ENCODE data around the gene ZBTB21.

The ZBTB21 gene

DNA sequence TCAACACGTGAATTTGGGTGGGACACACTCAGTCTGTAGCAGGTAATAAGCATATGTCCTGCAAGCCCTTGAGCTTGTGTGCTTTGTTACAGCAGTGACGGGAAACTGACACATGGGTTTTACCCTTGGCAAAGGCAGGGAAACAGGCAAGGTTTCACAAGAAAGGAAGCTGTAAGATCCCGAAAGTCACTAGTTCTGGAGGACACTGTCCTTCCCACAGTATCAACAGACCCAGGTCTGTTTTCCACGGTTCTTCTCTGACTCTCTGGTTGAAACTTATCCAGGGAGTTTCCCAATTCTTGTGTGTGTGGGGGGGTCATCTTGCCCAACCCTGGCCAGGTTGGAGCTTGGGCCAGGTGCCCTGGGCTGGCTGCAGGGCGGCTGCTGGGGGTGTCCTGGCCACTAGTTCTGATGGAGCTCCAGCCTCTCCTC is 29.3 kb upstream of the ZBTB21 start:
- no peak for DNase-seq

DNA sequence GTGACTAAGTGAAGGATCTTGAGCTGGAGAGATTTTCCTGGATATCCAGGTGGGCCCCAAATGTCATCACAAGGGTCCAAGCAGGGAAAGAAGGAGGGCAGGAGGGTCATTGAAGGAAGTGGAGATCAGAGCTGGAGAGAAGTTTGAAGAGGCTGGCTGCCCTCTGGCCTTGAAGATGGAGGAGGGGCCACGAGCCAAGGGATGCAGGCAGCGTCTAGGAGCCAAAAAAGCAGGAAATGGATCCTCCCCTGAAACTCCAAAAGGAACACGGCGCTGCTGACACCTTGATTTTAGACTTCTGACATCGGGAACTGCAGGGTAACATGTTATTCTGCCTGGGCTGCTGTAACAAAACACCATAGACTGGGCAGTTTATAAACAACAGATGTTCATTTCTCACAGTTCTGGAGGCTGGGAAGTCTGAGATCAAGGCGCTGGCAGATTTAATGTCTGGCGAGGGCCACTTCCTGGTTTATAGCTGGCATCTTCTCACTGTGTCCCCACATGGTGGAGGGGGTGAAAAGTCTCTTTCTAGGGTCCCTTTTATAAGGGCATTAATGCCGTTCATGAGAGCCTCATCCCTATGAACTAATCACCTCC is 28.8 kb upstream of the ZBTB21 start:
- no peak for DNase-seq

DNA sequence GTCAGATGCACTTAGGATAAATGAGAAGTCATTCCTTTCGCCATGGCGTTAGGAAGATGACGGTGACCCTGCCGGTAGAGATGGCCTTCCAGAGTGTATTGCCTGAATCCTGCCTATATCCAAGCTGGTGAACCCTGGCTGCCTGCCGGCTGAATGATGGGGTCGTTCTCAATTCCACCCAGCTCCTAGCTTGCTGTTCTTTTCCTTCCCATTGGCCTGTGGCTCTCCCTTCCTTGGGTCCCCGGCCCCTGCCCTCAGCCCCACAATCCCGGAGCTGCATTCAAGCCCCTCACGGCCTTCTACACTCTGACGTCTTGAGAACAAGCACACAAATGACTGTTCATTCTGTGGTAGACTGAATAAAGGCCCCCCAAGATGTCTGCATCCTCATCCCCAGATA is 28.2 kb upstream of the ZBTB21 start:
- DNase-seq, result no peak

DNA sequence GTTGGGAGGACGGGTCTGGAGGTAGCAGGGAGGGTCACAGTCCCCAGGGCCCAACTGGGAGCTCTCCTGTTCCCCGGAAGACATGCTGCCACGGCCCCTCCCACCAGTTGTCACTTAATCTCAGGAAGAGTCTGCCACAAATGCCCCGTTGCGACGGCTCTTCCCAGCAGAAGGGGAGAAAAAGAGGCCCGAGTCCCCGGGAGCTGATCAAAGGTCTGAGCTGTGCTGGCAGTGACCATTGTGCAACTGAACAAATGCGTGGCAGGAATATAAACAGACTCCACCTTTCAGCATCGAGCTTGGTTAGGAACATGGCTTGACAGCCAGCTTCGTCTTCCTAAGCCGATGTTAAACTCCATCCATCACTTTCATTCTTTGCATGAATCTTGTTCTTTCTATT is 27.8 kb upstream of the ZBTB21 start:
- DNase-seq, result no peak

DNA sequence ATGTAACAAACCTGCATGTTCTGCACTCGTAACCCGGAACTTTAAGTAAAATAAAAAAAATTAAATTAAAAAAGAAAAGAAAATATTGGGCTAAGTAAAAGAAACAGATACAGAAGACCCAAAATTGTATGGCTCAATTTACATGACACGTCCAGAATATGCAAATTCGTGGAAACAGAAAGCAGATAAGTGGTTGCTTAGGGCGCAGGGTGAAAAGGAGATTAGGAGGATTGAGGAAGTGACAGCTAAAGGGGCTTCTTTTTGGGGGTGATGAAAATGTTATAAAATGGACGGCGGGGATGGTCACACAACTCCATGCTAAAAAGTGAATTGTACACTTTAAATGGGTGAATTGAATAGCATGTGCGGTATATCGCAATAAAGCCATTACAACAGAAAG is 27.4 kb upstream of the ZBTB21 start:
- no peak for DNase-seq

DNA sequence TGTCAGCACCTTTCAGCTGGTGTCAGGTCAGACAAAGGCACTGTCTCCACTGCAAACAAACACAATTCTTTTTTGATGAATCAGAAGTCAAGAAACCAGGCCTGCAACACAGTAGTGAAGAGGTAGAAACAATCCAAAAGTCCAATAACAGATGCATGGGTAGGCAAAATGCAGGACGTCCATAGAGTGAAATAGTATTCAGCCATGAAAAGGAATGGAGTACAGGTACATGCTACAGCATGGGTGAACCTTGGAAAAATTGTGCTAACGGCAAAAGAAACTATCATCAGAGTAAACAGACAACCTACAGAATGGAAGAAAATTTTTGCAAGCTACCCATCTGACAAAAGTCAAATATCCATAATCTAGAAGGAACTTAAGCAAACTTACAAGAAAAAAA is 26.2 kb upstream of the ZBTB21 start:
- no peak for DNase-seq

DNA sequence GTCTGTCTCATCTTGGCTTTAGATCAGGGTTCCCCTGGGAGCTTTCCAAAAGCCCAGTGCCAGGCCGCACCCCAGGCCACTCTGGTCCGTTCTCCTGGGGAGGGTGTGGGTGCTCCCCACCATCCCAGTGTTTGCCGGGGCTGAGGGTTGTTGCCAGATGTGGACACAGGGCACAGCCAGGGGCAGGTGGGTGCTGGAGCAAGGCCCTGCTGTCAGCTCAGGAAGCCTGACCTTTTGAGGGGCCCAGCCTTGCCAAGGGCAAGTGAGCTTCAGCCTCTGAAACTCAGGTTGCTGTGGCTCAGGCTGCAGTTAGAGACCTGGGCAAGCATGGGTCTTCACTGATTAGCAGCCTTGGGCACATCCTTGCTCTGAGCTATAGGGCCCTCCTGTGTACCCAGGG is 22.8 kb upstream of the ZBTB21 start:
- DNase-seq, result no peak

DNA sequence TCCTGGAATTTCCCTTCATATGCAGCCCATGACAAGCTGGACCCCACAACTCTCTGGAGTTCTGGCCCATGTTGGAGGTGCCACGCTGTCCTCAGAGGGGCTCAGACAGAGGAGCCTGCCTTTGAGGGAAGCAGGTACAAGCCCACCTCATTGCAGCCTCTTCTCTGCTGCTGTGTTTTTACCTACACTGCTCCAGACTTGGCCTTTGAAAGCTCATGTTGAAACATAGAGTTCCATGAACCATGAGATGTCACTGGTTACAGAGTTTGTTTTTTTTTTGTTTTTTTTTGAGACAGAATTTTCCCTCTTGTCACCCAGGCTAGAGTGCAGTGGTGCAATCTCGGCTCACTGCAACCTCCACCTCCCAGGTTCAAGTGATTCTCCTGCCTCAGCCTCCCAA is 22.1 kb upstream of the ZBTB21 start:
- no peak for DNase-seq

DNA sequence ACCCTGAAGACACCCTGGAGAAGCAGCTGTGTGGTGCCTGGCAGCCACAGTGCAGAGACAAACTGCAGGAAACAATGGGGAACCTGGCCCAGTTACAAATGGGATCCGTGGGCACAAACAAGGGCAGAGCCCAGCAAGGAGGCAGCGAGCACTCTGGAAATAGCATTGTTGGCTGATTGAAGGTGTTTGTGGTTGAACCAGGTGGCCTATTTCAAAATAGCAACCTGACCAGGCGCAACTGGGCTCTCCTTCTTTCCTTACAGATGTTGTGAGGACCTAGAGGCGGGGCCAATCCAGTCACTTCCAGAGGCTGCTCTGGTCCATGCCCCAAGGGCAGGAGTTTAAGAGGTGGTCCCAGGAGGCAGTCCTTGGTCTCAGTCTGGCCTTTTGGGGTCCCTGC is 21.7 kb upstream of the ZBTB21 start:
- DNase-seq, result no peak

DNA sequence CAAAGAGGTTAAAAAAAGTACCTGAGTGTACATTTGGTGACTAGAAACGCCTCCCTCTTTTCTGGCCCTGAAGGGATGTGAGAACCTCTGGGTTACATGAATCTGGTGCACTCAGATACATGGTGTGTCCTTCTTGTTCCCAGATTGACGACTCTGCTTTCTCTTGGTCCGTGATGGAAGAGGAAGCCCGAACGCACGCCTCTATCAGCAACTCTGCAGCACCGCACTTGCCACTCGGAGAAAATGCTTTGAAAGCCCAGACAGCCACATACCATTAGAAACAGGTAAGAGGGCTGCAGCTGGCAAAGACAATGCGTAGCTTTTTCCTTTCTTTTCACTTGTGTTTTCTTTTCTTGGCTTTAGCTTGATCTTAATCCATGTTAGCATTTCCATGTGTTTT is 21.1 kb upstream of the ZBTB21 start:
- DNase-seq, result no peak

DNA sequence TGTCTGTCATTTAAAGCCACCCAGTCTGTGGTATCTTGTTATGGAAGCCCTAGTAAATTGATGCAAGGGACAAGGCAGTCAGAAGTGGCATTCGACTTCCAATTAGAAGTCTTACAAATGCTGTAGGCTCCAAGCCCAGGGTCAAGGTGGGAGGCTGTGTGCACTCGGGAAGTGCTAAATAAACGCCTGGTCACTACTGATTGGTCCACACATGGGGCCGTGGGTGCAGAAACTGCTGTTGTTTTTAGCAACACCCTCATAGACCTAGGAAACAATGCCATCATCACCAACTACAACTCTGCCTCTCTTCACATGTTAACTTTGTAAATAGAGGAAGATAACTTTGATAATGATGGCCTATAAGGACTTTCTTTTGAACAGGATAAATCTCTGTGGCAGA is 20.2 kb upstream of the ZBTB21 start:
- no peak for DNase-seq

DNA sequence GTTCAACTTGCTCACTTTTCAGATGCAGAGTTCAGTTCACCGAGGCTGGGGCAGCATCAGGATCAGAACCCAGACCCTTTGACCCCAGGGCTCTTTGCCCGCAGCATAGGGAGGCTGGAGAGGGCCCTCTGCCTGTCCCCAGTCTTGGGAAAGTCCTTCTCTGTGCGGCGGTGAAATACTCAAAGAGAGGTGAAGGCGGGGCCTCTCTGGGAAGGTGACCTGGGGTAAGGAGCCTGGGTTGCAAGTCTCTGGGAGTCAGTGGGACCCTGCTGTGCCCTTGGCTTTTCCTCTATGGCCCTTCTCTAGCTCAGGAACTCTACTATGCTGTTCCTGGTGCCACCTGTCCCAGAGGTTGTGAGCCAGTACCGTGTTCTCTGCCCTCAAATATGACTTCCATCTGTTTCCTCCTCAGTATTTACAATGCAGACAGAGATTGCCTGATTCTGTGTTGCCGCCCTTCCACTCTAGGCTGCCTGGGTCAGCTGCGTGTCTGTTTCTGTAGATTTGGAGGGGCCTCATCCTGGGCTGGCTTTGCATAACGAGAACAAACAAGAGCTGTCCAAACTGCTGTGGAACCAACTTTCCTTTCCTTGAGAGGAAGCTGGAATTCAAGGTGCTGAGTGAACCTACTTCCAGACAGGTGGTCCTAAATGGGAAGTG is 18.7 kb upstream of the ZBTB21 start:
- DNase-seq, result no peak

DNA sequence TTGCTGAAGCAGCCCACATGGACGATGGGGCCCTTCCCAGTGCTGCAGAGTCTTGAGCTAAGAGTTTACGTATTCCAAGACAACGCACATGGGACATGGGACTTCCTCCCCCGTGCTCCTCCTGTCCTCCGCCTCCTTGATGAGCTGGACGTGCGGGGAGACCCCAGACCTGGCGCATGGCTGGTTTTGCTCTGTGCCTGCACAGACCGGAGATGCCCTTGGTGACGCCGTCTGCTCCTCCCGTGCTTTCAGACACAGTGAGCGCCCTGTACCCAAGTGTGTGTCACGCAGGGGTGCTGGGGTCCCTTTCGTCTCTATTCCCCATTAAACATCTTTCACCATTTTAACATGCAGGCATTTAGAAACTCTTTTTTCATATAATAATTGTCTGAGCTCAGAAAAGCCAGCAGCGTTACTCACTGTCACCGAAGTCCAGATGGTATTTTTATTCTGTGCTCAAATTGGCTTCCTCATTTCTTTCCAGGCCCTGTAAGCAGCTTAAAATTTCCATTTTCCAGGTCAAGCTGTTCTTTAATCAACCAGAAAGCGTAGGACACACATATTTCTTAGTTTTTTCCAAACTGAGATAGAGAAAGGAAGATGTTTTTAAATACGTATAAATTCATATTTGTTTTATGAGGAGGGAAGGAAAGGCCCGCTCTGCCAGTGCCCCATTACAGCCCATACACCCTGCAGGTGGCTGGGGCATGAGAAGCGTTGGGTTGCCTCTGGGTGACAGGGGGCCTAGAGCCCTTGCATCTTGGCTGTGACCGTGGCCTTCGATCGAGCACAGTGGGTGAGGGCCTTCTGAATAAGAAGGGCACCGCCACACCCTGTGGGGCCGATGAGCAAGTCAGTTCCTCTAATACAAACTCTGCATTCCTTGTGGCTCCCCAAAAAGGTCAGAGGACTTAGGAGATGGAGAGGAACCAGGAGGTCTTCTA is 17.9 kb upstream of the ZBTB21 start:
- no peak for DNase-seq

DNA sequence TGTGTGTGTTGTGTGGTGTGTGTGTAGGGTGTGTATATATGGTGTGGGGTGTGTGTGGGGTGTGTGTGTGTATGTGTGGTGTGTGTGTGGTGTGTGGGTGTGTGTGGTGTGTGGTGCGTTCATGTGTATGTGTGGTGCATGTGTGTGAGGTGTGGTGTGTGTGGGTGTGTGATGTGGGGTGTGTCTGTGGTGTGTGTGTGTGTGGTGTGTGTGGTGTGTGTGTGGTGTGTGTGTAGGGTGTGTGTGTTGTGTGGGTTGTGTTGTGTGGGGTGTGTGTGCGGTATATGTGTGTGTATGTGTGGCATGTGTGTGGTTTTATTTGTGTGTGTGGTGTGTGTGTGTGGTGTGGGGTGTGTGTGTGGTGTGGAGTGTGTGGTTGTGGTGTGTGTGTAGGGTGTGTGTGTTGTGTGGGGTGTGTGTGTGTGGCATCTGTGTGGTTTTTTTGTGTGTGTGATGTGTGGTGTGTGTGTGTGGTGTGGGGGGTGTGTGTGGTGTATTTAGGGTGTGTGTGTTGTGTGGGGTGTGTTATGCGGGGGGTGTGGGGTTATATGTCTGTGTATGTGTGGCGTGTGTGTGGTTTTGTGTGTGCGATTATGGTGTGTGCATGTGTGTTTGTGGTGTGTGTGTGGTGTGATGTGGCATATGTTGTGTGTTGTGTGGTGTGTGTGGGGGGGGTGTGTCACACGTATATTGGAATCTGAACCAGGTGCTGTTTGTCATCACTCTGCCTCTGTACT is 17.1 kb upstream of the ZBTB21 start:
- no peak for DNase-seq

DNA sequence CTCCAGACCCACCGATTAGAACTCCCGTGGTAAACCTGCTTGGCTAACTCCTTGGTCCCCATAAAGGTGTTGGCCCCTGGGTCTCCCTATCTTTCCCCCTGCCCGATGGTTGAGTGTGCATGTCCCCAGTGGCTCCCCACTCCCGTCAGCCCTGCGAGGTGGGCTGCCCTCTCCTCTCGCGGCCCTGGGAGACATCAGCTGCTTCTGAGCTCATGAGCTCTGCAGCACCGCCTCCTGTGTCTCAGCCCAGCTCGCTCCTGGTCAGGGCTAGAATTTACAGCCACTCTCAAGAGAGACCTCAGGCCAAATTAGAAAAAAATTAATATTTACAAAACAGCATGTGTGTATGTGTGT is 15.9 kb upstream of the ZBTB21 start:
- DNase-seq, result no peak

DNA sequence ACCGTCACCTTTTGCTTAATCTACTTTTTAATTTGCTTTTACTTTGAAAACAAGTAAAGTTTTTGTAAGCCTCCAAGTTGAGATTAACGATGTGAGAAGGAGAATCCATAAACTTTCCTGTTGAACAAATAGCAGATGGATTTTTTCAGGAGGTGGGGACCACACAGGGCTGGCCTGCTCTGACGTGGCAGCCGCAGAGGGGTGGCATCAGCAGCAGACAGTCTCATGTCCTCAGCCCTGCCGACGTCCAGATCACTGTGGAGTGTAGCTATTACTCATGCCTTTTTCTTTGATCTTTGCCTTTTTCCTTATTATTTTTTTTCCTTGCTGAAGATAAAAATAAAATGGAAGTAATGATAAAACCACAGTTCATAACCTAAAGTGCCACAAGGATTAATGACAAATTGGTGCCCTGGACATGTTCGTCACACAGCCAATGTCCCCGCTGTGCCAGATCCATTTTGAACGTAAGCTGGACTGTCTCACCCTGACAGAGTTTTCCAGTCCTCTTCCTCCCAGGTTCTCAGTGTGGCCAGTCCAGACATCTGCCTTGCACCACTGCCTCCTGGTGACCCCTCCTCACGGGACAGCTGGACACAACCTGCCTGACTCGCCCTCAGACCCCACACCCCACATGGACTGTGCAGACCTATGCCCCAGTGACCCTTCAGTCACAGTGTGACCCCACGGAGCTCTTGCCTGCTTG is 15.4 kb upstream of the ZBTB21 start:
- DNase-seq, result no peak

DNA sequence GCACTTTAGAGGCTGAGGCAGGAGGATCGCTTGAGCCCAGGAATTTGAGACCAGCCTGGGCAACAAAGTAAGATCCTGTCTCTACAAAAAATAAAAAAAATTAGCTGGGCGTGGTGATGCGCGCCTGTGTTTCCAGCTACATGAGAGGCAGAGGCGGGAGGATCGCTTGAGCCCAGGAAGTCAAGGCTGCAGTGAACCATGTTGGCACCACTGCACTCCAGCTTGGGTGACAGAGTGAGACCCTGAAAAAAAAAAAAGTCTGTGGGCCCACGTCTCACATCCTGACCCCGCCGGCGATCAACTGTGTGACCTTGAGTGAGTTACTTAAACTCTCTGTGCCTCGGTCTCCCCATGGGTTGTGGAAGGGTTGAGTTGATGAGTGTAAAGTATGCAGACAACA is 12.7 kb upstream of the ZBTB21 start:
- no peak for DNase-seq

DNA sequence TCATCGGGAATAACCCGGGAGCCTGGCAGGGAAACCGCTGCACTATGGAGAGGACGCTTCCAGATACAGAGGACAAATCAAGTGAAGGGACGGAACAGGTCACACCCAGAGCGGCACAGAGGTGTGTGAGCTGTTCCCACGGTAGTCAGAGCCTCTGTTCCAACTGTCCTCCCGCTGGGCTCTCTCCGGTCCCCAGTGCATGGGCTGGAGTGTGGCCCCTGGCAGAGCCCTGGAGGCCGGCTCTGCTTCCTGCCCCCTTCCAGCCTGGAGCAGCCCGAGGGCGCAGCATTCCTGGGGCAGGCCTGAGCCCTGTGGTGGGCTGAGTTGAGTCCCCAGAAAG is 11.9 kb upstream of the ZBTB21 start:
- DNase-seq, result no peak

DNA sequence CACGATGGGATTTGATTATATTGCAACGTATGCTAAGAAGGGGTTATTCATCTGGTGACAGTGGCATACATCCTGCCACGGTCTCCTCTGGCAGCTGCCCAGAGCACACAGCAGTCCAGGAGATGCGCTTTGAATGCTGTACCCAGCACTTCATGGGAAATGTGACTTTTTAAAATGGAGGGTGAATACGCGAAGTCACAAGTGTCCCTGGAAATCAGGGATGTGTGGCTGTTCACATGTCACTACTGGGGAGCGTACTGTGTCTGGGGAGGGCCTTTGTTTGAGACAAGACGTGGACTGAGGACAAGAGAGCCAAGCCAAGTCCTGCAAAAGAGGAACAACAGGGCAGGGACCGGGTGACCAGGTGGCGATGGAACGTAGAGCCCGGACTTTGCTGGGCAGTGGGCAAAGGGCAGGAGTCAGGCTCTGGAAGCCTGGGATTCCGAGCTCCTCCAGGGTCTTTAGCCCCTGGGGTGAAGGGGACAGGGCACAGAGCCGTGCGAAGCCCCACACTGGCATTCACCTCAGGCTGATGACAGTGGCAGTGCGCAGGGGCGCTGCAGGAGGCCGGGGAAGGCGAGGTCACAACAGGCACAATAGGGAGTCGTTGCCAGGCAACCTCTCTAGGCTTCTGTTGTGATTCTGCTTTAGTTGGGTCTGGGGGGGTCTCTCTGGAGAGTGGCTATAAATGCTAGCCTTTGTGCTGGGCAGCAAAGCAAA is 11.4 kb upstream of the ZBTB21 start:
- DNase-seq, result no peak

DNA sequence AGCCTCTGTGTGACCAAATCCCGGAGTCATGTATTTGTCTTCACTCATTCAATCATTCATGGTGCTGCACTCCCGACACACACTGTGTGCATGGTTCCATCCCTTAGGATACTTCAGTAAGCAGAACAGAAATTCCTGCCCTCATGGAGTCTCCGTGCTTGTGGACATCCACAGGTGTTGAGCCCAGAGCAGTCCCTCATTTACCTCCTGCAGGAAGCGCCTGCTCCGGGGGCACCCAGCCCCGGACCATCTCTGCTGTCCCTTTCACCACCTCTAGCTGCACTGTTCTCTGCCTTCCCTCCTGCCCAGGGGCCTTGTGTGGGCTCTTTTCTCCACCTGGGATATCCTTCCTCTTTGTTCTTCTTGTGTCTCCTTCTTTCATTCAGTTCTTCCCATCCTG is 9.5 kb upstream of the ZBTB21 start:
- DNase-seq, result no peak

DNA sequence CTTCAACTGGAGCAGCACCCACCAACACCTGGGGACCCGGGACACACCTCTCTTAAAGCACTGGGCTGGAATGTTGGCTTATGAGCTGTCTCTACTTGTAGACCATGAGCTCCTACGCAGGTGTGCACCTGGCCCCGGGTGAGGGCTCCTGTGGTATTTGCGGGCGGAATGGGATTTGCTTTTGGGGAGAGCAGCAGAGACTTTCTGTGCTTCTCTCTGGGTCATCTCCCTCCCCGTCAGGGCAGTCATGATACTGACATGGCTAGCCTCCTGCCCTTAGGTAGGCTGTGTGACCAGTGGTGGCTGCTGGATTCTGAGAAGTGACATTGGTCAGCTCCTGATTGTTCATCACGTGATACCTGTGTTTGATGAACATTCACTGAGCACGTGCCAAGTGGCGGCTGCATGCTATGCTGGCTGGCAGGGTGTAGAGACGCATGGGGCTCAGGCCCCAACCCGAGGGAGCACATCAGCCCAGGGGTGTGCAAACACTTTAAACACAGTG is 9.0 kb upstream of the ZBTB21 start:
- no peak for DNase-seq

DNA sequence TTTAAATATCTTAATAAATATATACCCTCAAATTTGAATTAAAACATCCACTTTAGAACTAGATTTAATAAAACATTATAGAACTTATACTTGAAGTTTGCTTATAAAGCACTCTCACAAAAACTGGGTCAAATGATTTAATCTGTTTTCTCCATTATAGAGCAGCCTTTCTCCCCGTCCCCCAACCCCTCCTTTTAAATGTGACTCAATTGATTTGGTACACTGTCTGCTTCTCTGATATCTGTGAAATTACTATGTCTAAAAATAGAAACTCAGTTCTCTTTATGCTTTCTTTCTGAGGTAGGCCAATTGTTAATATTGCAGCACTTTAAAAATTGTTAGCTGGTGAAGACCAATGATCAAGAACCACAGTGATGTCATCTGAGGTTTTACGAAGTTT is 6.9 kb upstream of the ZBTB21 start:
- DNase-seq, result no peak

Data from stimulated activated CD4-positive, alpha-beta T cell treated with anti-CD3 and anti-CD28 coated beads, Interleukin-15, amount 100 ng/mL, for 24 hours (primary cell).